Ectodermal cell (in vitro differentiated cells): Measurements from ENCODE around the gene PIGL.
"Not testable (repeated sequence)": the region's sequence is repeated elsewhere in the genome, so short reads cannot be mapped to it uniquely, and the experiment has no call there.

Experiments
- H3K27ac ChIP-seq: 2 replicates; pipeline ENCODE4 v1.7.0; 2013; ENCODE audit warnings: mild to moderate bottlenecking, low read depth, low read length; ENCODE audit not compliant: insufficient read depth, poor library complexity, severe bottlenecking
- H3K27me3 ChIP-seq: 2 replicates; pipeline ENCODE4 v1.7.0; 2013; ENCODE audit warnings: mild to moderate bottlenecking, low read length; ENCODE audit not compliant: insufficient read depth, control insufficient read depth, poor library complexity, severe bottlenecking
- H3K36me3 ChIP-seq: one replicate; pipeline ENCODE4 v1.7.0; 2013; ENCODE audit warnings: low read length; ENCODE audit not compliant: control insufficient read depth, insufficient read depth
- H3K4me1 ChIP-seq: one replicate; pipeline ENCODE4 v1.7.0; 2013; ENCODE audit warnings: low read length; ENCODE audit not compliant: control insufficient read depth, insufficient read depth
- H3K4me3 ChIP-seq: 2 replicates; pipeline ENCODE4 v1.7.0; 2013; ENCODE audit warnings: low read depth, low read length, control low read depth; ENCODE audit not compliant: insufficient read depth
- H3K9me3 ChIP-seq: 2 replicates; pipeline ENCODE4 v1.7.0; 2013; ENCODE audit warnings: mild to moderate bottlenecking, low read length, moderate library complexity; ENCODE audit not compliant: control insufficient read depth
- WGBS, 2 experiments: methylation state at CpG; one replicate each; pipeline ENCODE4 v1.1.7; 2013; ENCODE audit warnings: missing lambda C conversion rate in 2 of 2; 5-methylcytosine and 5-hydroxymethylcytosine counted together

PIGL gene

GRCh38 chr17:16216341-16217001 is 539 bp upstream of the PIGL start:
- H3K4me1 ChIP-seq, H3K36me3 ChIP-seq, H3K27me3 ChIP-seq, H3K9me3 ChIP-seq, H3K27ac ChIP-seq: not testable (repeated sequence)
- WGBS, 2 experiments: 88 to 92% methylated on average over 38 of the region's 38 CpGs
- H3K4me3 ChIP-seq: peak overlapping the region; percentile 92

GRCh38 chr17:16222406-16222805 is 5.4 kb downstream of the PIGL start:
- H3K27me3 ChIP-seq: no peaks in the 10 kb centered on the region
- no peak overlapping the region for H3K27ac ChIP-seq
- WGBS, 2 experiments: 91 to 100% methylated on average over 3 of the region's 3 CpGs
- no peaks in the 10 kb centered on the region for H3K9me3 ChIP-seq
- H3K4me1 ChIP-seq: no peaks in the 10 kb centered on the region
- H3K36me3 ChIP-seq: no peaks in the 10 kb centered on the region
- H3K4me3 ChIP-seq: no peak overlapping the region

- H3K4me1 ChIP-seq, H3K9me3 ChIP-seq, H3K4me3 ChIP-seq, H3K27me3 ChIP-seq, H3K36me3 ChIP-seq, H3K27ac ChIP-seq: not testable (repeated sequence)
- WGBS, 2 experiments: 91 to 94% methylated on average over 6 of the region's 8 CpGs
These were observed 13.0 kb downstream of the PIGL start for GRCh38 chr17:16229912-16230561.

- Histone ChIP-seq H3K4me3 (no peak overlapping the region), H3K9me3 (no peaks in the 10 kb centered on the region), H3K36me3 (no peaks in the 10 kb centered on the region), H3K27ac (no peak overlapping the region), H3K4me1 (no peaks in the 10 kb centered on the region), H3K27me3 (no peaks in the 10 kb centered on the region)
- WGBS, 2 experiments: 82 to 83% methylated on average over 1 of the region's 1 CpG
These were observed 15.4 kb downstream of the PIGL start for GRCh38 chr17:16232391-16232790.

GRCh38 chr17:16239931-16240330 is 22.9 kb downstream of the PIGL start:
- H3K27me3 ChIP-seq: no peaks in the 10 kb centered on the region
- H3K9me3 ChIP-seq: no peaks in the 10 kb centered on the region
- H3K27ac ChIP-seq: no peak overlapping the region
- no peak overlapping the region for H3K4me3 ChIP-seq
- H3K36me3 ChIP-seq: no peaks in the 10 kb centered on the region
- WGBS, 2 experiments: 93 to 97% methylated on average over 3 of the region's 3 CpGs
- no peaks in the 10 kb centered on the region for H3K4me1 ChIP-seq

- Histone ChIP-seq H3K4me1 (no peaks in the 10 kb centered on the region), H3K27ac (no peak overlapping the region), H3K27me3 (no peaks in the 10 kb centered on the region), H3K36me3 (no peaks in the 10 kb centered on the region), H3K4me3 (no peak overlapping the region), H3K9me3 (no peaks in the 10 kb centered on the region)
These were observed 24.9 kb downstream of the PIGL start for GRCh38 chr17:16241906-16242399.

GRCh38 chr17:16243385-16243784 is 26.4 kb downstream of the PIGL start:
- peak overlapping the region; percentile 44 for H3K27ac ChIP-seq
- no peaks in the 10 kb centered on the region for H3K36me3 ChIP-seq

GRCh38 chr17:16243801-16244567 is 27.0 kb downstream of the PIGL start:
- H3K36me3 ChIP-seq: no peaks in the 10 kb centered on the region
- no peaks in the 10 kb centered on the region for H3K27me3 ChIP-seq
- 74 to 81% methylated on average over 9 of the region's 9 CpGs for WGBS, 2 experiments
- H3K4me1 ChIP-seq: no peaks in the 10 kb centered on the region
- no peak overlapping the region for H3K4me3 ChIP-seq
- H3K27ac ChIP-seq: peak overlapping the region; percentile 44
- H3K9me3 ChIP-seq: no peaks in the 10 kb centered on the region

More at GRCh38 chr17:16243385-16243784, 26.4 kb downstream of the PIGL start:
- Histone ChIP-seq H3K4me1 (no peaks in the 10 kb centered on the region), H3K27me3 (no peaks in the 10 kb centered on the region), H3K9me3 (no peaks in the 10 kb centered on the region), H3K4me3 (no peak overlapping the region)
- 88 to 96% methylated on average over 5 of the region's 5 CpGs for WGBS, 2 experiments

- 92 to 95% methylated on average over 5 to 7 of the region's 7 CpGs for WGBS, 2 experiments
- no peaks in the 10 kb centered on the region for H3K36me3 ChIP-seq
- H3K9me3 ChIP-seq: no peaks in the 10 kb centered on the region
- H3K4me1 ChIP-seq: no peaks in the 10 kb centered on the region
- no peaks in the 10 kb centered on the region for H3K27me3 ChIP-seq
- H3K27ac ChIP-seq: no peak overlapping the region
- no peak overlapping the region for H3K4me3 ChIP-seq
These were observed 30.6 kb downstream of the PIGL start for GRCh38 chr17:16247586-16247984.

- WGBS, 2 experiments: no CpG with 5 or more reads among the region's 1 CpG
- Histone ChIP-seq H3K36me3 (no peaks in the 10 kb centered on the region), H3K27ac (no peak overlapping the region), H3K27me3 (no peaks in the 10 kb centered on the region), H3K4me3 (no peak overlapping the region), H3K4me1 (peaks cover 9% of the 10 kb centered on the region), H3K9me3 (no peaks in the 10 kb centered on the region)
These were observed 33.6 kb downstream of the PIGL start for GRCh38 chr17:16250635-16251034.
